Transverse colon (tissue), 4 donors: ENCODE data around the gene SYMPK. TPM values are rescaled to one million over a fixed set of nuclear protein-coding genes. Genes with fewer than 3 reads are reported as not detected.

Source experiments
- DNase-seq: peaks from one replicate; pipeline ENCODE4 v3.0.0-alpha.2; 2019
- H3K27ac ChIP-seq, 4 donors: fragments of 200-600 bp; sonication (generic); 2 replicates each; pipeline ENCODE4 v1.5.1; 2016 to 2018; ENCODE audit warnings: inconsistent platforms in 4 of 4
- H3K27me3 ChIP-seq: fragments of 200-600 bp; sonication (generic); 2 replicates; pipeline ENCODE4 v1.5.1; 2017; ENCODE audit warnings: inconsistent platforms
- H3K36me3 ChIP-seq, 4 donors: fragments of 200-600 bp; sonication (generic); 2 replicates each; pipeline ENCODE4 v1.5.1; 2017 to 2019; ENCODE audit warnings: inconsistent platforms in 4 of 4
- H3K4me1 ChIP-seq, 4 donors: fragments of 200-600 bp; sonication (generic); 2 replicates each; pipeline ENCODE4 v1.5.1; 2017 to 2020; ENCODE audit warnings: inconsistent platforms in 4 of 4
- H3K4me3 ChIP-seq, 4 donors: fragments of 200-600 bp; sonication (generic); 1 replicate in 1 of 4; 2 replicates in 3 of 4; pipeline versions ENCODE4 v1.5.1 to v1.6.1; 2017 to 2019; ENCODE audit warnings: inconsistent platforms in 4 of 4
- H3K9me3 ChIP-seq, 2 donors: fragments of 200-600 bp; sonication (generic); 2 replicates each; pipeline ENCODE4 v1.5.1; 2017 to 2019; ENCODE audit warnings: inconsistent platforms in 2 of 2
- CTCF ChIP-seq, 5 experiments: fragments of 200-600 bp in 3 of 5; fragments of 450-650 bp in 2 of 5; sonication (generic) in 3 of 5; IDR thresholded peaks; 1 replicate in 2 of 5; 2 replicates in 3 of 5; pipeline ENCODE4 v1.5.1; 2016 to 2017; ENCODE audit warnings: antibody characterized with exemption in 5 of 5, inconsistent platforms in 3 of 5, mild to moderate bottlenecking in 2 of 5, moderate library complexity in 1 of 5
- EP300 ChIP-seq: sonication (generic); formaldehyde crosslinking; IDR thresholded peaks from one replicate; pipeline ENCODE4 v1.6.1; 2017; ENCODE audit warnings: antibody characterized with exemption, low read depth
- POLR2A ChIP-seq: fragments of 450-650 bp; IDR thresholded peaks from one replicate; pipeline ENCODE4 v1.6.1; 2016; ENCODE audit warnings: antibody characterized with exemption, mild to moderate bottlenecking, moderate library complexity
- POLR2AphosphoS5 ChIP-seq, 3 donors: sonication (generic); formaldehyde crosslinking; IDR thresholded peaks; one replicate each; pipeline ENCODE4 v1.6.1; 2016; ENCODE audit warnings: antibody characterized with exemption in 3 of 3
- WGBS, 2 donors: methylation state at CpG; one replicate each; pipeline ENCODE4 v1.1.5; 2018; ENCODE audit warnings: low coverage in 1 of 2; 5-methylcytosine and 5-hydroxymethylcytosine counted together
- in situ Hi-C, 4 donors: fragments of 200-750 bp; cut with MboI; loops; one replicate each; pipeline versions ENCODE4 v1.15.0 to v1.15.1; 2017; ENCODE audit warnings: low sequenced_read_pairs in 3 of 4, low pct_ligation_motif_present in 1 of 4, low pct_unique_long_range_greater_than_20kb in 1 of 4
- intact Hi-C: fragments of 100-400 bp; cut with DNase I; formaldehyde crosslinking; loops from one replicate; pipeline ENCODE4 v1.15.1; 2023; ENCODE audit warnings: low total_unique reads
- total RNA-seq, 4 donors: library from RNA; depleted of rRNA; stranded (reverse); fragments of >200 nt; gene quantifications; one replicate each; pipeline ENCODE4 v1.1.0, GENCODE V29; 2016

SYMPK gene
- total RNA-seq, 4 donors from 2014 or later = 35.2 to 189 (median 81.9) TPM

GRCh38 chr19:45895519-45895972 is 32.6 kb upstream of the SYMPK start:
- peaks cover under 1 to 6% (median 1%) of the 10 kb centered on the region in 4 donors for H3K4me1 ChIP-seq
- no peaks in the 10 kb centered on the region for H3K27me3 ChIP-seq
- no peak for TF ChIP-seq POLR2A
- no peak for TF ChIP-seq POLR2AphosphoS5 (IDR thresholded peaks at IDR 0.05)
- TF ChIP-seq CTCF (IDR thresholded peaks at IDR 0.05) = no peak
- no peak for TF ChIP-seq EP300
- intact Hi-C loops (no loop called here), in situ Hi-C loops (no loop called here)
- H3K4me3 ChIP-seq = no peak overlapping the region
- DNase-seq = no peak
- H3K36me3 ChIP-seq = peaks cover 0 to 9% (median 0%) of the 10 kb centered on the region in 4 donors
- H3K27ac ChIP-seq = no peak overlapping the region
- H3K9me3 ChIP-seq = no peaks in the 10 kb centered on the region
- 80 to 87% methylated on average over 3 to 9 of the region's 9 CpGs for WGBS, 2 donors

GRCh38 chr19:45890877-45891276 is 27.9 kb upstream of the SYMPK start:
- Histone ChIP-seq H3K4me3 (no peak overlapping the region), H3K36me3 (no peaks in the 10 kb centered on the region), H3K27me3 (no peaks in the 10 kb centered on the region), H3K27ac (no peak overlapping the region), H3K4me1 (peaks cover 0 to 6% (median 2%) of the 10 kb centered on the region in 4 donors), H3K9me3 (no peaks in the 10 kb centered on the region)
- in situ Hi-C loops = no loop called here
- DNase-seq = no peak
- WGBS, 2 donors = 94% methylated on average over 6 of the region's 17 CpGs; no CpG with 5 or more reads in 1 of the 2 donors
- intact Hi-C loops = no loop called here
- TF ChIP-seq EP300 (no peak), POLR2A (no peak), CTCF (IDR thresholded peaks at IDR 0.05) (no peak), POLR2AphosphoS5 (IDR thresholded peaks at IDR 0.05) (no peak)

DNA sequence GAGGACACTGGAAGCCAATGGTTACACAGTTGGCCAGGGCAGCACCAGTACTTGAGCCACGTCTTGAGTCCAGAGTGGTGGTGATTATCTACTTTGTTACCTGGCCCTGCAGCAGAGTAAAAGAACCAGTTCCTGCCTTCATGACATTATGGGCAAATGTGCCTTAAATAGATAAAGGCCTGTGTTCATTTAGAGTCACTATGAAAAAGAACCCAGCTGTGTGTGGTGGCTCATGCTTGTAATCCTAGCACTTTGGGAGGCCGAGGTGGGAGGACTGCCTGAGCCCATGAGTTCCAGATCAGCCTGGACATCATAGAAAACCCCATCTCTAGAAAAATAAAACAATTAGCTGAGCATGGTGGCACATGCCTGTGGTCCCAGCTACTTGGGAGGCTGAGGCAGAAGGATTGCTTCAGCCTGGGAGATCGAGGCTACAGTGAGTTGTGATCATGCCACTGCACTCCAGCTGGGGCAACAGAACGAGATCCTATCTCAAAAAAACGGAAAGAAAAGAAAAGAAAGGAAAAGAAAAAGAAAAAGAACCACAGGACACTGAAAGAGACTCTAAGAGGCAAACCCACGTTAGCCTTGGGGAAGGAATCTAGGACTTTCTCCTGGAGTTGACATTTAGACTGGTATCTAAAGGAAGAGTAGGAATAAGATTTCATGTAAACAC is 26.4 kb upstream of the SYMPK start:
- Histone ChIP-seq H3K27me3 (no peaks in the 10 kb centered on the region), H3K9me3 (no peaks in the 10 kb centered on the region), H3K4me1 (peaks cover 10 to 17% (median 13%) of the 10 kb centered on the region in 4 donors), H3K36me3 (no peaks in the 10 kb centered on the region), H3K27ac (no peak overlapping the region), H3K4me3 (no peak overlapping the region)
- intact Hi-C loops = no loop called here
- WGBS, 2 donors = 59 to 78% methylated on average over 3 to 6 of the region's 6 CpGs
- DNase-seq = no peak
- in situ Hi-C loops = no loop called here
- no peak for TF ChIP-seq EP300
- TF ChIP-seq CTCF (IDR thresholded peaks at IDR 0.05) = no peak
- no peak for TF ChIP-seq POLR2A
- no peak for TF ChIP-seq POLR2AphosphoS5 (IDR thresholded peaks at IDR 0.05)

DNA sequence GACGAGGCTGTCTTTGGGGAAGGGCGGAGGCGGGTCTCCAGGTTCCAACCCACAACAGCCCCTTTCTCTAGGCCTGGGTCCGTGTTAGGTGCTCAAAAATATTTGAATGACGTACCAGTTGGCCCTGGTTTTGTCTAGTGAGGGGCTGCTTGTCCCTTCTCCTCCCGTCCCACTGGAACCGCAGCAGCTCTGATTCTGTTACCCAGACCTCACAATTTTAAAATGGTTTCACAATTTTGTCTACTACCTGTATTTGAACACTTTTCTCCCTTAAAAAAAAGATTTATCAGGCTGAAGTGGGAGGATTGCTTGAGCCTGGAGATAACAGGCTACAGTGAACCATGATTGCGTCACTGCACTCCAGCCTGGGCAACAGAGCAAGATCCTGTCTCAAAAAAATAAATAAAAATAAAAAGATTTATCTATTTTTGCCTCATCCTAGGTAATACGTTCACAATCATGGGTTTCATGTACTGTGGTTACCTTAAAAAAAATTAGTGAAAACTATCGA is 24.3 kb upstream of the SYMPK start:
- no peak for DNase-seq
- in situ Hi-C loops (no loop called here), intact Hi-C loops (no loop called here)
- WGBS, 2 donors = 57 to 59% methylated on average over 7 to 10 of the region's 10 CpGs
- H3K36me3 ChIP-seq = no peaks in the 10 kb centered on the region
- peak overlapping the region; percentile 87 to 92 (median 90) for H3K27ac ChIP-seq
- TF ChIP-seq CTCF (IDR thresholded peaks at IDR 0.05) (no peak), POLR2AphosphoS5 (IDR thresholded peaks at IDR 0.05) (no peak), EP300 (no peak), POLR2A (no peak)
- no peaks in the 10 kb centered on the region for H3K27me3 ChIP-seq
- peaks cover 30 to 38% (median 32%) of the 10 kb centered on the region in 4 donors for H3K4me1 ChIP-seq
- H3K4me3 ChIP-seq = peak overlapping the region; percentile 29 to 83 (median 64)
- H3K9me3 ChIP-seq = no peaks in the 10 kb centered on the region
